GM12878 (cell line): ENCODE results near the gene POLA1. TPM values are rescaled to one million over a fixed set of nuclear protein-coding genes. Genes with fewer than 3 reads are reported as not detected.

Source experiments
- ATAC-seq: fragments of 200-7000 bp; cut with Tn5 transposase; 3 replicates; pipeline ENCODE4 v1.9.1; 2020; ENCODE audit warnings: mild to moderate bottlenecking, moderate library complexity
- BruUV-seq: library from RNA; stranded (reverse); fragments of 400-500 nt; replicated peaks from 2 replicates; lab custom pipeline; 2021; lab: Mats Ljungman, UMichigan
- CTCF ChIA-PET: fragments of 300-600 bp; sonication (Branson Sonifier 250); formaldehyde crosslinking; extraction: SDS; loops from one replicate; lab custom pipeline; 2021; ENCODE audit warnings: inconsistent platforms; lab: Yijun Ruan, JAX
- POLR2A ChIA-PET: fragments of 350-600 bp; formaldehyde crosslinking; extraction: SDS; loops from one replicate; lab custom pipeline; 2021; ENCODE audit warnings: inconsistent platforms; lab: Charles Lee
- RAD21 ChIA-PET: fragments of 300-600 bp; sonication (Branson Sonifier 250); formaldehyde crosslinking; loops from one replicate; lab custom pipeline; 2023; ENCODE audit warnings: antibody characterized with exemption; ENCODE audit not compliant: unreplicated experiment; lab: Charles Lee
- SMC1A ChIA-PET: fragments of 300-600 bp; sonication (Branson Sonifier 250); formaldehyde crosslinking; loops from one replicate; lab custom pipeline; 2023; ENCODE audit not compliant: unreplicated experiment, uncharacterized antibody; lab: Charles Lee
- DNase-seq: peaks from one replicate; pipeline ENCODE4 v3.0.0-alpha.2; 2011; ENCODE audit warnings: low read depth, low spot score
- FAIRE-seq: peaks from 3 replicates; lab custom pipeline; 2011; peaks lifted over from hg19 to GRCh38; lab: Jason Lieb, UNC
- H2AFZ ChIP-seq: 2 replicates; pipeline ENCODE4 v1.6.0; 2011; ENCODE audit warnings: low read depth, low read length, control low read depth; ENCODE audit not compliant: control insufficient read depth
- H3K27ac ChIP-seq: 2 replicates; pipeline ENCODE4 v1.5.1; 2011; ENCODE audit warnings: control low read depth; ENCODE audit not compliant: control insufficient read depth, insufficient read depth
- H3K27me3 ChIP-seq, 2 experiments: replicated peaks in 1 of 2; 2 replicates each; pipeline versions ENCODE4 v1.6.0 to v1.6.1; 2011; ENCODE audit warnings: low read length in 1 of 2; ENCODE audit not compliant: control insufficient read depth in 2 of 2, insufficient read depth in 2 of 2
- H3K36me3 ChIP-seq, 2 experiments: 2 replicates each; pipeline ENCODE4 v1.5.1; 2011; ENCODE audit warnings: low read length in 1 of 2; ENCODE audit not compliant: control insufficient read depth in 2 of 2, insufficient read depth in 2 of 2
- H3K4me1 ChIP-seq: 2 replicates; pipeline ENCODE4 v1.6.1; 2011; ENCODE audit warnings: mild to moderate bottlenecking, low read length, moderate library complexity, mixed read lengths; ENCODE audit not compliant: control insufficient read depth, insufficient read depth
- H3K4me2 ChIP-seq: 2 replicates; pipeline ENCODE4 v1.6.0; 2011; ENCODE audit warnings: control low read depth; ENCODE audit not compliant: control insufficient read depth, insufficient read depth
- H3K4me3 ChIP-seq: fragments of 200-600 bp; sonication (generic); 2 replicates; pipeline ENCODE4 v1.5.1; 2016
- H3K79me2 ChIP-seq: 2 replicates; pipeline ENCODE4 v1.6.0; 2011; ENCODE audit warnings: low read length; ENCODE audit not compliant: control insufficient read depth, insufficient read depth
- H3K9ac ChIP-seq: 2 replicates; pipeline ENCODE4 v1.8.0; 2011; ENCODE audit warnings: low read length, control low read depth, mixed read lengths; ENCODE audit not compliant: control insufficient read depth, insufficient read depth
- H3K9me3 ChIP-seq: replicated peaks from 3 replicates; pipeline ENCODE4 v1.5.1; 2011; ENCODE audit warnings: mild to moderate bottlenecking, low read length; ENCODE audit not compliant: control insufficient read depth, insufficient read depth
- H4K20me1 ChIP-seq: 2 replicates; pipeline ENCODE4 v1.6.0; 2011; ENCODE audit not compliant: control insufficient read depth, insufficient read depth
- EP300 ChIP-seq, 2 experiments: fragments of 150-350 bp in 1 of 2; IDR thresholded peaks; 2 replicates each; pipeline ENCODE4 v1.6.1; 2011 to 2012; ENCODE audit warnings: low read depth in 2 of 2, low read length in 2 of 2, borderline replicate concordance in 1 of 2, improper control_type of control experiment in 1 of 2, inconsistent platforms in 1 of 2; ENCODE audit not compliant: control insufficient read depth in 1 of 2
- SUPT20H ChIP-seq: IDR thresholded peaks from 2 replicates; pipeline ENCODE4 v1.6.1; 2011; ENCODE audit warnings: low read depth, mild to moderate bottlenecking, low read length, moderate library complexity, borderline replicate concordance; ENCODE audit not compliant: control insufficient read depth
- ZNF274 ChIP-seq: IDR thresholded peaks from one replicate; pipeline ENCODE4 v1.8.0; 2011; ENCODE audit not compliant: insufficient read length, insufficient read depth
- WGBS: methylation state at CpG from one replicate; pipeline ENCODE4 v1.1.6; 2016; ENCODE audit warnings: low lambda C conversion rate; ENCODE audit not compliant: insufficient replicate concordance, insufficient coverage; ENCODE audit errors: missing lambda C conversion rate; 5-methylcytosine and 5-hydroxymethylcytosine counted together
- in situ Hi-C: fragments of 300-500 bp; cut with MboI; formaldehyde crosslinking; loops from 9 replicates; pipeline ENCODE4 v1.14.3; 2018; ENCODE audit warnings: mixed read lengths
- intact Hi-C: fragments of 100-400 bp; cut with micrococcal nuclease; formaldehyde crosslinking; loops from one replicate; pipeline ENCODE4 v1.14.2; 2022; ENCODE audit not compliant: unreplicated experiment
- polyA plus RNA-seq, 11 experiments: library from polyadenylated mRNA; depleted of rRNA in 4 of 11; unstranded in 6 of 11; stranded (reverse) in 5 of 11; fragments of >200 nt; fragmentation: Nextera tagmentation in 4 of 11; fragmentation: Illumina TruSeq in 1 of 11; extraction: Ambion mirVana in 4 of 11; extraction: Trizol in 1 of 11; gene quantifications; 1 replicate in 1 of 11; 2 replicates in 10 of 11; pipeline versions ENCODE4 v1.2.1 to v1.2.3, GENCODE V29; 2011 to 2016; ENCODE audit warnings: inconsistent platforms in 2 of 11, missing spikeins in 2 of 11, low read depth in 1 of 11
- total RNA-seq, 4 experiments: library from RNA; depleted of rRNA in 3 of 4; stranded (reverse); fragments of >200 nt in 3 of 4; fragmentation: Illumina TruSeq in 1 of 4; extraction: Trizol in 1 of 4; gene quantifications; 2 replicates each; pipeline versions ENCODE4 v1.2.1 to v1.2.3, GENCODE V29; 2013 to 2021

POLA1 gene
- total and polyA plus RNA-seq, 10 of the 15 experiments (the other 5 are each of a cell fraction or from before 2014, with no cell fraction given): 6.5 to 34.7 (median 24.8) TPM

DNA sequence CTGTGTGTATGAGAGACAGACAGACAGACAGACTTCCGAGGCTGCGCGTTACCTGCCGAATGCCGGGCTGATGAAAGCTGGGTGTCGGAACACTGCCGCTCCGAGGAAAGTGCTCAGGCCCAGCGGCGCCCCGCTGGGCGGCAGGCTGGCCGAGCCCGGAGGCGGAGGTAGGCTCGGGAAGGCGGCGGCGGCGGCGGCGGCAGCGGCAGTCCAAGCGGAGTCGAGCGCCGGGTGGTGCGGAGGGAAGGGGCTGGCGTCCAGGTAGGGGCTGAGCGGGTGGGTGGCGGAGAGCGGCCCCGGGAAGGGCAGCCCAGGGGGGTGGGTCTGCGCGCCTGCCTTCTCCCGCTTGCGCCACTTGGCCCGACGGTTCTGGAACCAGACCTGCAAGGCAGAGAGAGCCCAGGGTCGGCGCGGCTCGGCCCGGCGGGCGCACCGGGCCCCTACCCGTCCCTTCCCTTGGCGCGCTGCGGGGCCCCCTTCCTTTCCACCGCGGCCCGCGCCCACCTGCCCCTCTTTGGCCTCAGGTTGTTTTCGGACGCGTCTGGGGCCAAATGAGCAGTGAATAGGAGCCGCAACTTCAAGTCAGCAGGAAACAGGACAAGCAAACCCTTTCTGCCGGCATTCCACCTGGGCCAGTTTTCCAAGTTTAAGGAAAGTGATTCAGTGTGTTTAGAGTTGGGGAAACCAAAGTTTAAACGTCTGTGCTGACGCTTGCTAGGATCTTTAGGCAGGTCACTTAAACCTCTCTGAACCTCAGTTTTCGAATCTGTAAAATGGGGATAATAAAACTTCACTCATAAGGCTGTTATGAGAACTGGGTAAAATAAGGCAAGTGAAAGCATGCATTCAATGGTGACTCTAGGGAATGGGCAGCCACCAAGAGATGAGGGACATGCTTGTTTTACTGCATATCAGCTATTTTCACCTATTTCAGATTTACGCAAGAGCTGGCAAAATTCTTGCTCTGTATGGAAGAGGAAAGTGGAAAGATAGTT, 313.6 kb downstream of the POLA1 start:
- ChIA-PET SMC1A (no interaction called here), RAD21 (no interaction called here), CTCF (no interaction called here), POLR2A (no interaction called here)
- BruUV-seq: no TSS peak
- Histone ChIP-seq H2AFZ (no peak overlapping the region), H3K9ac (no peak overlapping the region), H3K9me3 (no peaks in the 10 kb centered on the region), H3K36me3 (no peaks in the 10 kb centered on the region), H3K27me3 (peaks cover 0 to 7% of the 10 kb centered on the region in 2 experiments; a peak in 3 of 4 replicates), H3K79me2 (no peaks in the 10 kb centered on the region), H3K27ac (no peak overlapping the region), H3K4me1 (no peaks in the 10 kb centered on the region), H3K4me2 (no peak overlapping the region), H3K4me3 (no peak overlapping the region), H4K20me1 (no peaks in the 10 kb centered on the region)
- FAIRE-seq: no peak
- WGBS: 39% methylated on average over 47 of the region's 64 CpGs
- DNase-seq: no peak
- no peak for TF ChIP-seq ZNF274
- ATAC-seq: no peak
- in situ Hi-C loops: no loop called here
- intact Hi-C loops: no loop called here

DNA sequence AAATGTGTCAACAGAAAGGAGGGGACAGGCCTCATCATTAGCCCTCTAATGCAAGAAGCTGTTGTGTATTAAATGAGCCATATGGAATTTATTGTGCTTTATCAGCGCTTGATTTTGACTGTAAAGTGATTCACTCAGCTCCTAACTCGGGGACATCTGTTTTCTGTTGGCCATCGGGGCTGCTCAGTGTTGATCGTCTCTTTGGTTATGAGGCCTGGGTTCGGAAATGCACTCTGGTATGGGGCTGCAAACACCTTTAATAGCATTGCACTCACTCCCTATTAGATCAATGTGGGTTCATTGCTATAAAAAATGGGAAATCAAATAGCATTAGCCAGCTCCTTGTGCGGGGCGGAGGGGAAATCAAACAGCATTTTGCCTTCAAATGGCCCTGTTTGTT, 315.7 kb downstream of the POLA1 start:
- Histone ChIP-seq H3K27me3 (peaks cover 0 to 7% of the 10 kb centered on the region in 2 experiments; a peak in 3 of 4 replicates), H2AFZ (no peak overlapping the region), H3K27ac (no peak overlapping the region), H4K20me1 (no peaks in the 10 kb centered on the region), H3K4me1 (no peaks in the 10 kb centered on the region), H3K36me3 (no peaks in the 10 kb centered on the region), H3K79me2 (no peaks in the 10 kb centered on the region), H3K9ac (no peak overlapping the region), H3K4me2 (no peak overlapping the region), H3K9me3 (no peaks in the 10 kb centered on the region), H3K4me3 (no peak overlapping the region)
- ATAC-seq (no peak), FAIRE-seq (no peak), DNase-seq (no peak)
- ChIA-PET POLR2A (no interaction called here), CTCF (interaction anchor here (1.0 to 1.2 kb wide), 2 partner anchors 12 to 134 kb away, joined by 3 to 4 read pairs; no protein-coding TSS in a partner anchor), SMC1A (interaction anchor here (0.6 to 1.1 kb wide), 2 partner anchors 9 to 14 kb away, joined by 3 read pairs; no protein-coding TSS in a partner anchor), RAD21 (no interaction called here)
- TF ChIP-seq EP300 (IDR thresholded peaks at IDR 0.05; ENCODE audit: borderline replicate concordance in 1 of 2, control insufficient read depth in 1 of 2, low read depth in 2 of 2, low read length in 2 of 2) (no peak), SUPT20H (no peak)
- intact Hi-C loops: no loop called here
- WGBS: 44% methylated on average over 7 of the region's 7 CpGs
- in situ Hi-C loops: no loop called here
- BruUV-seq: no TSS peak
